GM20000 (cell line): ENCODE results near the gene GREB1.

ENCODE experiments used
- DNase-seq: peaks from one replicate; pipeline ENCODE4 v3.0.0; 2012; ENCODE audit warnings: low spot score
- TF ChIP-seq, protein P1 (sequence below): IDR thresholded peaks from 2 replicates; pipeline ENCODE4 v1.5.1; 2012; ENCODE audit warnings: mild to moderate bottlenecking, control low read depth; ENCODE audit errors: extremely low read depth, missing control alignments

The GREB1 gene

DNA sequence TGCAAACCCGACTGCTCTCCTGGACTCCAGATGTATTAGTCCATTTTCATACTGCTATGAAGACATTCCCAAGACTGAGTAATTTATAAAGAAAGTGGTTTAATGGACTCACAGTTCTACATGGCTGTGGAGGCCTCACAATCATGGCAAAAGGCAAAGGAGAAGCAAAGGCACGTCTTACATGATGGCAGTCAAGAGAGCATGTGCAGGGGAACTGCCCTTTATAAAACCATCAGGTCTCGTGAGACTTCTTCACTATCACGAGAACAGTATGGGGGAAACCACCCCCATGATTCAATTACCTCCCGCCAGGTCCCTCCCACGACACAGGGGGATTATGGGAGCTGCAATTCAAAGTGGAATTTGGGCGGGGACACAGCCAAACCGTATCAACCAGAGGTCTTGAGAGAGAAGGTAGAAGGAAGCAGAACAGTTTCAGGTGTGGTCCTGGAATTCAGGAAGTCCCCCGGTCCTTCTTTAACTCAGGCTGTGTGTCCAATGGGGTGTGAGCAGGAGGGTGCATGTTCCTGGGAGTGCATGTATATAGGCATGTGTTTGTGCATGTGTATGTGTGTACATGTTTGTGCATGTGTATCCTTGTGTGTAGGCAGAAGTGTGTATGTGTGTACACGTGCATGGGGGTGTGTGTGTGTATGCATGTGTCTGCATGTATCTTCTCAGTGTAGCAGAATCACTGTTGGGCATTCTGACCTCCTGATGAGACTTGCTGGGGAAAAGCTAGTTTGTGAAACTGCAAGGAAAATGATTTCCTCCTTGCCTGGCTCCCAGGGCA is 46.2 kb downstream of the GREB1 start:
- no peak for DNase-seq
- TF ChIP-seq, protein P1, sequence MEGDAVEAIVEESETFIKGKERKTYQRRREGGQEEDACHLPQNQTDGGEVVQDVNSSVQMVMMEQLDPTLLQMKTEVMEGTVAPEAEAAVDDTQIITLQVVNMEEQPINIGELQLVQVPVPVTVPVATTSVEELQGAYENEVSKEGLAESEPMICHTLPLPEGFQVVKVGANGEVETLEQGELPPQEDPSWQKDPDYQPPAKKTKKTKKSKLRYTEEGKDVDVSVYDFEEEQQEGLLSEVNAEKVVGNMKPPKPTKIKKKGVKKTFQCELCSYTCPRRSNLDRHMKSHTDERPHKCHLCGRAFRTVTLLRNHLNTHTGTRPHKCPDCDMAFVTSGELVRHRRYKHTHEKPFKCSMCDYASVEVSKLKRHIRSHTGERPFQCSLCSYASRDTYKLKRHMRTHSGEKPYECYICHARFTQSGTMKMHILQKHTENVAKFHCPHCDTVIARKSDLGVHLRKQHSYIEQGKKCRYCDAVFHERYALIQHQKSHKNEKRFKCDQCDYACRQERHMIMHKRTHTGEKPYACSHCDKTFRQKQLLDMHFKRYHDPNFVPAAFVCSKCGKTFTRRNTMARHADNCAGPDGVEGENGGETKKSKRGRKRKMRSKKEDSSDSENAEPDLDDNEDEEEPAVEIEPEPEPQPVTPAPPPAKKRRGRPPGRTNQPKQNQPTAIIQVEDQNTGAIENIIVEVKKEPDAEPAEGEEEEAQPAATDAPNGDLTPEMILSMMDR, result no peak

- no peak for DNase-seq
- TF ChIP-seq, protein P1, result no peak
Measured at GRCh38 chr2:11580697-11581096, 46.9 kb downstream of the GREB1 start.

- TF ChIP-seq, protein P1, result no peak
- no peak for DNase-seq
Measured at GRCh38 chr2:11581124-11581796, 47.4 kb downstream of the GREB1 start.

- TF ChIP-seq, protein P1, result no peak
- DNase-seq, result no peak
Measured at GRCh38 chr2:11581797-11582611, 48.2 kb downstream of the GREB1 start.

DNA sequence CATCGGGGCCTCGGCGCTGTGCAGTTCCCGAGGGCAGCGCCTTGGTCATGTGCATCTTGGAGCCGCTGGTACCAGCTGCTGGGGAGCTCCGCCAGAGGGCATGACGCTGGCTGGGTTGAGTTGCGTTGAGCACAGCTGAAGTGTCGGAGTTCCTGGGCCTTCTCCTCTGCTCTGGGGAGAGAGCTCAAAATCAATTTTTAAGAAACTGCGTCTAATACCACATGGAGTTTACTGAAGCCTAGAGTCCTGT is 48.7 kb downstream of the GREB1 start:
- TF ChIP-seq, protein P1, result no peak
- DNase-seq, result no peak

- peak; percentile 68 for DNase-seq
- TF ChIP-seq, protein P1, result peak; percentile 69
Measured at GRCh38 chr2:11582862-11583752, 49.3 kb downstream of the GREB1 start.
